GM20431 (cell line): ENCODE results near the gene ITPR1.

Experiments
- in situ Hi-C: fragments of 300-500 bp; cut with MseI, MboI; formaldehyde crosslinking; loops from one replicate; pipeline ENCODE4 v1.15.0; 2020; ENCODE audit warnings: low sequenced_read_pairs; ENCODE audit not compliant: unreplicated experiment

The ITPR1 gene

DNA sequence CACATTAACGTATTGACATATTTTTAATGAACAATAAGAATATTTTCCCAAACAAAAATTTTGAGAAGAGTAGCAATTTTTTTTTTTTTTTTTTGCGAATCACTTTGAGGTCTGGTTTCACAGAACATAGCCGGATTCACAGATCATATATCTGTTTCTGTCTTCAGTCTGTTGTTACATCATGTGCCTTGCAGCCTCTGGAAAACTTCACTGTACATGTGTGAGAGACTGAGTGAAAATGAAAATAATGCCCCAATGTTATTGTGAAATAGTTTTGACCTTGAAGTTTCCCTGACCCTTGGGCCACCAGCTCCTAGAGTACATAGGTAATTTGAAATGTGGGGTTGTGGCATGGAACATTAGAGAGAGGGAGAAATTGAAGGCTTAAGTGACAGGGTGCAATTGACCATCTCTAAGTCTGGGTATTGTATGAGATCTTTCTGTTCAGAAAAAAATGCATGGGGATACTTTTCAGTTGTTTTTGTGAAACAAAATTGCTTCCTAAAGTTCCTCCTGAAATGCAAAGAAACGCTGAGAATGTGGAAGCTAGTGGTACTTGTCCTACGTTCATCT, 14.0 kb downstream of the ITPR1 start:
- in situ Hi-C loops, result no loop called here

DNA sequence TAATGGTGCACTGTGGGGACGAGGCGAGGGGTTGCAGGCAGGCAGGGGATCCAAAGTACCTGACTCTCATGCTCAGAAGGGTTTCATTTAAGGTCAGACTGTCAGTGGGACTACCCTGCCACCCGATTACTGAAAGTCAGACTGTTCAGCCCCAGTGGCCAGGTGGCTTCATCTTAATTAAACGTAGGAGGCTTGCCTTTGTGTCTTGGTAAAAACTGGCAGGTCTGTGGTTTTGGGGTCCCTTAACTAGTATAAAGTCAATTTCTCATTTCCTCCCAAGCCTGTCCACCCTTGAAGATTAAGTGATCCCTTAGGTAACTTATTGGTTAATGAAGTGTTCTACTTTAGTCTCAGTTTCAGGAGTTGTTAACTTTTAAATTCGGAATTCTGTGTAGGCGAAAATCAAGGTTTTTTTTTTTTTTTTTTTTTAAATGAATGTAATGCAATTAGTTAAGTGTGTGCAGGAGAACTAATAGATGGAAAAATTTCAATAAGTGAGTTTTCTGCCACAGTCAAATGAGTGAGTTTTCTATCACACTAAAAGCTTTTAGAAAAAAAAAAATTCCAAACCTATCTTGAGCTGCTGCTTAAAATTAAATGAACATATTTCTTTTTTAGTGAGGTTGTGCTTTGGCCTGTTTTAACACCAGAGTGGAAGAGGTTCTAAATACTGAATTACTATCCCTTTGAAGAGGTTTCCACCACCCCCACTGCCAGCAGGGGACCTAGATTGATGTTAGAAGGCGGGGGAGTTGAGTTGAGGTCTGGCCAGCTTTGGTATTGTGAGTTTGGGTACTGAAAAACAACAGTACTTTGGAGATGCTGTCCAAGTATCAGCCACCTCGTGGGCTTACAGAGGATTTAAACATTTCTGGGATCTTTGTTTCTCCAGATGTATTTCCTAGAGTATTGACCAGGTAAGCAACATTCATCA, 15.2 kb downstream of the ITPR1 start:
- in situ Hi-C loops, result no loop called here

DNA sequence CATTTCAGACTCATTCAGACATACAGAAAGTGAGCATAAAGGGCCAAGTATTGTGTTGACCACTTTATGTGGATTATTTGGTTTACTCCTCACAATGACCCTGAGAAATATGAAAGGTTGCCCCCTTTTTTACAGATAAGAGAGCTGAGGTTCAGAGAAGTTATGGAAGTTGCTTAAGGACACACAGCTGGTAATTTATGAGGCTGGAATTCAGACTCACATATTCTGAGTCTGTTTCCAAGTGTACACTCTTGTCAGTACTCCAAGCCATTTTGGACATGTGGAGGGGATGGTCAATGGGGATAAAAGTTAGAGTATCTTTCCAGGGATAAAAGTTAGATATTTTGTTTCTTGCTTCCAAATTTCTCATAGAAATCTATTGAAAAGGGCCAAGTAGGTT, 15.9 kb downstream of the ITPR1 start:
- in situ Hi-C loops, result no loop called here

DNA sequence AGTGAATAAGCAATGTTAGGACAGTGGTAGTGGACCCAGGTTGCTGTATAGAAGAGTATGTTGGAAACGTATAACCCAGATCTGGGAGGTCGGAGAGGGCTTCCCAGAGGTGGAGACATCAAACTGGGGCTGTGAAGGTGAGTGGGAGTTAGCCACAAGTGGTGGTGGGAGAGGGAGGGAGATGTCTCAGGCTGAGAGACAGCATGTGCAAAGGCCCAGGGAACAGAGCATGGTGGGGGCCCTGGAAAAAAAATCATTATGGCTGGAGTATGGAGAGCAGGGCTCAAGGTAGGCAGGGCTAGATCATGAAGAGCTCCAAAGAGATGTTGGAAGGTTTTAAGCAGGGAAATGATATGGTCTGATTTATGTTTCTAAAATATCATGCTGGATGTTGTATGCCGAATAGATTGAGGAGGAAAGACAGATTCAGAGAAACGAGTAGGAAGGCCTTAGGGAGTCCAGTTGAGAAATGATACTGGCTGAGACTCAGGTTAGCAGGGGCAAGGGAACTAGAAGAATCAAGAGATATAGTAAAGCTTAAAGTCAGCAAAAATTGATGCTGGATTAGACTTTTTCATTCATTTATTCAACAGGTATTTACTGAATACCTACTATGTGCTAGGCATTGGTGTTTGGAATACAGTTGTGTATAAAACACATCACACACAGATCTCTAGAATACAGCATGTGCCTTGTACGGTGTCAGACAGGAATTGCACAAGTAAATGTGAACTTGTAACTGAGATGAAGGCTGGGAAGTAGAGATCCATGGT, 17.0 kb downstream of the ITPR1 start:
- in situ Hi-C loops, result no loop called here

DNA sequence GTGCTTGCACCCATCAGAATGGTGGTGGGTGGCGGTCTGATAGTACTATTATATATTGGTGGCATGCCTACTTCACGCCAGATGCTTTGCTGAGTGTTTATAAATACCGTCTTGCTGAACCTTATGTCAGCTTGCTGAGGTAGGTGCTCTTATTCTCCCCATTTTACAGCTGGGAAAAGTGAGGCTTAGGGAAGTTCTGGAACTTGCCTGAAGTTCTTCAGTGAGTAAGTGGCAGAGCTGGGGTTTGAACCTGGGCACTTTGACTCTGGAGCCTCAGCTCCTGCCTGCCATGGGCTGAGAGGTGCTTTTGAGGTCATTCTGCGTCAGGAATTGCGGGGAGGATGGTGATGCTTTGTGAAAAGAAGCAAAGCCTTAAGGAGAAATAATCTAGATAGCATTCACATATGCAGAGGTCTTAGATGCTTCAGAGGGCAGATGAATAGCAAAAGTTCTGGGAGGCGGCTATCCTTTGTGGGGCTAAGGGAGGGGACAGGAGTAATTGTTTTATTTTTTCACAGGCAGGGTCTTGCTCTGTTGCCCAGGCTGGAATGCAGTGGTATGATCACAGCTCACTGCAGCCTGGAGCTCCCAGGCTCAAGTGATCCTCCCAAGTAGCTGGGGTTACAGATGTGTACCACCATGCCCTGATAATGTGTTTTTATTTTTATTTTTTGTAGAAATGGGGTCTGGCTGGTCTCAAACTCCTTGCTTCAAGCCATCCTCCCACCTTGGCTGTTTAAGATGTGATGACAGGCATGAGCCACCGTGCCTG, 18.5 kb downstream of the ITPR1 start:
- in situ Hi-C loops, result no loop called here

DNA sequence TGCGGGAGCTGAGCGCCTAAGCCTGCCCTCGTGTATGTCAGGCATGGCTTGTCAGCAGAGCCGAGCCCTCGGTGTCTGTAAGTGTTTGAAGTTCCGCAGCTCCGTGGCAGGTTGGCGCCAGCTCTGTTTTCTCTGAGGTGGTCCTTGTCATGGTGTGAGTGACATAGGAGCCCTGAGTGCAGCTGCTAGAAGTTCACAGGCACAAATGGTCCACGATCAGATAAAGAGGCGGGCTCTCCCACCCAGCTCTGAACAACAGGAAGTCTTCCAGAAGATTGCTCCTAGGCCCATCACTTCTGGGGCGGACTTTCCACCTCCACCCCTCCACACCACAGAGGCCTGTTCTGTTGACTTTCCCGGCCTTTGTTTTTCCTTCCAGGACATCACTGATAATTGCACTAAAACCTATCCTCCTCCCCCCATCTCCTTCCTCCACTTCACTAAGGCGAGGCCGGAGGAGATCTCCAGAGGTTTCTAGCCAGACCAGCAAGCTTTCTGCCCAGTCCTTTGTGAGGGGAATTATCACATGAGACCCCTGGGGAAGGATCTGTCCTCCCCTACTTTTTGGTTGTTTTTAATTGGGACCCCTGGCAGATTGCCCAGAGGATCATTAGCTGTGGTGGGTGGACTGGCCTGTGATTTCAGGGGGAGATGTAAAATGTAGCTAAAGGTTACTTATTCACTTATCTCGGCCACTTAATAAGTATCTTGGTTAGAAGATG, 19.9 kb downstream of the ITPR1 start:
- in situ Hi-C loops, result no loop called here

DNA sequence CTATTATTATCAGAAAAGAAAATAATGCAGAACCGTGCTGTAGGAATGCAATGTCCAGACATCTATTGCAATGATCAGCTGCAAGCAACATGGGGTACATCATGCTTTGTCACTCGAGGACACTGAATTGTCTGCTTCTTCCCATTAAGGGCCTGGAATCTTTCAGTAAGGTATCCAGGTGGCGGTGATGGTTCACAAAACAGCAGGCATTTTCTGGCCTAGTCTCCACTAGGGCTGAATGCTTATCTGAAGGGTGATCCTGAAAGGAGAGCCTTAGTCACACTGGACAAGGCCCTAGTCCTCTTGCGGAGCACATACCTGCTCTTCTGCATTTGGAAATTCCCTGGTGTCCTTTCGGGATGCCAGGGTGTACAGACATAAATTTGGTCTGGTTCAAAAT, 21.2 kb downstream of the ITPR1 start:
- in situ Hi-C loops, result no loop called here

DNA sequence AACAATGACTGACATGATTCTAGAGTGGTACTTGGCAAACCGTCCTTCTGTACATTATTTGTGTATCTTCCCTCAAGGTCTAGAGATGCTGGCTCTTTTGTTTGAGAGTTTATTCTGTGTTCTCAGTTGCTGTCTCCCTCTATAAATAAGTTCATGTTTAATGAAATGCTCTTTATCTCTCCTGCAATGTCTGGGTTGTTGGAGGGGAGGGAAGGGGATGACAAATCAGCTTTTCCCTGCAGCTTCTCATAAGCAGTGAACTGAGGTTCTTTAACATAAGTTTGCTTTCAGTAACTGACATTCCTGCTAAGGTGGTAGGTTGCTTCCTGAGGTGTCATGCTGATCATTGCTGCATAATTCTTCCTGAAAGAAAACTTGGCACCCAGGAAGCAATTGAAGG, 21.8 kb downstream of the ITPR1 start:
- in situ Hi-C loops, result no loop called here

DNA sequence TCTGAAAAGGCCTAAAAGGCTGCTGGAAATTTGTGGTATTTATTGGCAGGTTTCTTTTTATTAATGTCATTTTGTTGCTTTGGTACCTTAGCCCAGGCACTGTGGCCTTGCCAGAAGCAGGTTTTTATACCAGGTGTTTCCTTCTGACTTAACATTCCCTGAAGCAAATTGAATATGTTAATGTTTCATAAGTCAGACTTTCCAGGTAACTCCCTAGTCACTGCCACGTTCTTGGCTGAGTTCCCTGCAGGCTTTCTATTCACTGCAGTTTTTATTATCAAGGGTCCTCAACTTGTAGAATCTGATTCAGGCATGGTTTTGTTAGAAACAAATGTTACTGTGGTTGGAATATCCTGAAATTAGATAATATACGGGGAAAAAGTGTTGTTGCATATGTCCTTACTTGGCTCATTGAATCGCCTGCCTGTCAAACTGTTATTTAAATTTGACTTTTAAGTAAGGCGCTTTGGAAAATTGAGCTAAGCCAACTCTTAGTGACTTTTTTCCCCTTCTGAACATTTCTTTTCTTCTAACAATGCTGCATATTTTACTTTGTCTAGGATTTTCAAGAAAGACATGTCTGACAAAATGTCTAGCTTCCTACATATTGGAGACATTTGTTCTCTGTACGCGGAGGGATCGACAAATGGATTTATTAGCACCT, 22.9 kb downstream of the ITPR1 start:
- in situ Hi-C loops, result no loop called here

DNA sequence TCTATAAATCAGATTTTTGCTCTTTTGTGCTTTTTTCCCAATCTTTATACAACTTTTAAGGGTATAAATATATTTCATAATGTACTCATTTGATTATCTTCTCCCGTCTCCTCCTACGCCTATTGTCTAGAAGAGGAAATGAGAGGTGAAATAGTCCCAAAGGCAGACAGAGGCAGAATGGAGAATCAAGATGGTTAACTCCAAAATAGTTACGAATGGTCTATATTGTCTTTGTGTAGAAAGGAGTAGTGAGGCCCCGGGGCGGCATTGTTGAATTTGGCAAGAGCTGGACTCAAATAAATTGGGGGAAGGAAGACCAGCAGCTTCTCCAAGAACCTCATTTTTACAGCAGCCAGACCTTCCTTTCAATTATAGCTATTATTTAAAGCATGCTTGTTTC, 23.9 kb downstream of the ITPR1 start:
- in situ Hi-C loops, result no loop called here

DNA sequence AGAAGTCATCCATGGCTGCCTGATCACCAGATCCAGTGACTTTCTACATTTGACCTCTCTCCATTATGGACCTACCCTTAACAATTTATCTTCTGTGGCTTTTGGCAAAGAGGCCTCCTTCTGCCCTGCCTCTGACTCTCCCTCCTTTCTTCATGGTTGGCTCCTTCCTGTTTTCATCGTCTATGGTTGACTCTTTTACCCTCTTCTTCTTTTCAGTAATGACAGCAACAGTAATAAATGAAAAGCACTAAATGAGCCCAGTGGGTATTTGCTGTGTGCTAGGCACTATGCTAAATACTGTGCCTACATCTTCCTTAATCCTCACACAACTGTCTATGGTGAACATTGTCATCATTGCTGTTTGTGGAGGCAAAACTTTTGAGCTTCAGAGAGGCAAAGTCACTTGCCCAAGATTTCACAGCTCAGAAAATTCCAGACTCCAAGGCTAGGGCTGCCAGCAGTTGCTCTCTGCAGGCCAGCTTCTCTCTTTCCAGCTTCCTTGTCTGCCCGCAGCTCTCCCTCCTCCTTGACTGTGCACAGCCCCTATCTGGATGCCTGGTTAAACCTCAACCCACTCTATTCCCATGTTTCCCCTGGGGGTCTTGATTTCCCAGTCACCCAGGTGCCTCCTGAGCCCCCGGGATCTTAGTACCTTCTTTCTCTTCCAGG, 24.6 kb downstream of the ITPR1 start:
- in situ Hi-C loops, result no loop called here

DNA sequence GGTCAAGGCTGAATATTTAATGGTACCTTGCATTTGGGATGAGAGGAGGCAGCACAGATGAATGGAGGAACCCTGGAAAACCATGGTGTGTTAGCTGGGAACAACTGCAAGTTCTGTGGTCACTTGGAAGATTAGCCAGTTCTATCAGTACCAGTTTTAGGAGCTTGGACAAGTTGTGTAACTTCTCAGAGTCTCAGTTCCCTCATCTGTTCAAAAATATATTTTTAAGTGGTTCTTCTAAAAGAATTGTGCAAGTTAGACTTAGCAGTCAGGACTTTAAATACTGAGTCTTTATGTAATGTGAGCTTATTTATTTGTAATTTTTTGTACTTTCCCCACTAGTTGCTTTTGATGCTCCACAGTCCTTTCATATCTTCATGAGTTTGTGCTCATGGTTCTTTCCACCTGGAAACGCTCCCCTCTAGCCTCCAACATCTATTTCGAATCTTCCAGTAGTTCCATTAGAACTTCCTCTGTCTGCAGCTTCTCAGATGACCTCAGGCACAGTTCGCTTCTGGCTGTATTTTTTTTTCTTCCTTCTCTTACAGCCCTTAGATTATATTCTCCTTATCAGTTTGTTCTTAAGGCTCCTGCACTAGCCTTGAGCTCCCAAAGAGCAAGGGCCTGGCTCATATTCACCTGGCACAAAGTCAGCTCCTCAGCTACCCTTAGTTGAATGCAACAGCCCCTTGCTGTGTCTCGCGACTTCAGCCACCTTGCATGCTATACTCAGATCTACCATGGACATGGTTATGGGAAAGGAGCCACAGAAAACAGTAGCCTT, 27.1 kb downstream of the ITPR1 start:
- in situ Hi-C loops, result no loop called here

DNA sequence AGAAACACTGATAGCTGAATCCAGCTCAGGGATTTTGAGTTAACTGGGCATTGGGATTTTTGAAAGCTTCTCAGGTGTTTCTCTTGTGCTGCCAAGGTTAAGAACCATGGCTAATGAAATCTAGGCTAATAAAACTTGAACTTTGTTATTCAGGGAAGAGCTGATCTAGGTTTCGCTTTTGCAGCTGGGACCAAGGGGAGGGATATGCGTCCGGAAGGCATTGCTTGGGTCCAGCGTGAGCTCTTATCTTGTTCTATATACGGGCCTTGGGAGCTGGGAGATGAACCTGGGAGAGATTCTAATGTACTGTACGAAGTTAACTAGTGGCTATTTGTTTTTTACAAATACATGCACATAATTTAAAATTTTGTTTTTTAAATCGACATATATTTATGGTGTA, 29.8 kb downstream of the ITPR1 start:
- in situ Hi-C loops, result no loop called here

DNA sequence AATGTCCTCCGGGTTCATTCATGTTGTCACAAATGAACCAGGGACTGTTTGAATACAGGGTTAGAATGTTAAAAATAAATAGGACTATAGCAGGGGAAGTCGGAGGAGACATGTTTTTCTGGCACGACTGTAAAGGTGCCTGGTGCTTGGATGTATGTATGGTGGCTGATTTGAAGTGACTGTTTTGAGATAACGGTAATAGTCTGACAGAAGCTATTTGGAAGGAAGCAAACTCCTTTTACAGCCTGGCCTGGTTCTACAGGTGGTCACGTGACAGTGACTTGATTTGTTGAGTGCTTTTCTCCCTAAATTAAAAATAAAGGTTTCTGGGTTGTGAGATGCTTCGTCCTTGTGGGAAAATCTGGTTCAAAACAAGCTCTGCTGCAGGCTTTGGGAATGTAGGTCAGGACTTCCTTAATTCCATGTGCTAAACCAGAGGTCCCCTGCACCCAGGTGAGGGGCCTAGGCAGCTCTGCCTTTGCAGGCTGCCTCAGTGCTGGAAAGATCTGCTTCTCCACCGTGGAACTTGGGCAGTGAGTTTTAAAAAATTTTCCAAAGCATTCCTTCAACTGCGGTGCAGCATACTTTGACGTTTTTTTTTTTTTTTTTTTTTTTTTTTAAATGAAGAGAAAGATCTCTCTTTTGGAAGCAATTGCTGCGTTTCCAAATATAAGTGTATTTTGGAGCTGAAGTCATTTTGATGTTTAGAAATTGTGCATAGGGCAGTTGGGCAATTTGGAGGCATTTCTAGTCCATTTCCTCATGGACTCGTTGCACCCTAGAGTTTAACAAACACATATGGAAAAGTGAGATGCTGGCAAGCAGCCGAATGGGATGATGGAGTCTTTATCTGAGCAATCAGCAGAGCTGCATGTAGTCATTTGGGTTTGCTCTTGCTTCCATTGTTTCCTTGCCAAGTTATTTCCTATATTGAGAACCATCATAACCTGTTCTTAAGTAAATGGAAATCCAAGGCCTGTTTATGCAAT, 30.9 kb downstream of the ITPR1 start:
- in situ Hi-C loops, result no loop called here

DNA sequence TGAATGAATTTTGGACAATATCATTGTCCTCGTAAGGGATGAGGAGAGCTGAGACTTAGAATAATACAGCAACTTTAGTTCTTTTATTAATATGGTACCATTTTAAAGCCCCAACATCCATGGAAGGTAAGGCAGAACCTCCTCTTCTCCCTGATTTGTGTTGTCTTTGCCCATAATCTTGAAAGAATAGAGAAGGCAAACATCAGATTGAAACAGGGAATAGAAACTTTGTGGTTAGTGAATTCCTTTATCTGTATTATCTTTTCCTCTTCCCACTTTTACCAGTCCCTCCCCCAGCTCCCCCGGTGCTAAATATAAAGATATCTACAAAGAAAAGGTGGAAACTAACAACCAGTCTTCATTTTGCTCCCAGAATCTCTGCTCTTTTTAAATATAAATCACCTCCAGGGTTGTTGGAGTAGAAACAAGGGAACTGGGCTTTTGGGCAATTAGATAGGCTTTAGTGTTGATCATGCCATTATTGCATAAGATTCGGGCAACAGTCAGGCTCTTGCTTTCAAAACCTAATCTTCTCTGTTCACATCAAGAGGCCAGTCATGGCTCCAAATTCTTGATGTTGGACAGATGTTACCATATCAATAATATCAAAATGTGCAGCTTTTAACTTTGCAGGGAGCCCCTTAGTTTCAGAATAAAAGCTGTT, 32.5 kb downstream of the ITPR1 start:
- in situ Hi-C loops, result no loop called here

DNA sequence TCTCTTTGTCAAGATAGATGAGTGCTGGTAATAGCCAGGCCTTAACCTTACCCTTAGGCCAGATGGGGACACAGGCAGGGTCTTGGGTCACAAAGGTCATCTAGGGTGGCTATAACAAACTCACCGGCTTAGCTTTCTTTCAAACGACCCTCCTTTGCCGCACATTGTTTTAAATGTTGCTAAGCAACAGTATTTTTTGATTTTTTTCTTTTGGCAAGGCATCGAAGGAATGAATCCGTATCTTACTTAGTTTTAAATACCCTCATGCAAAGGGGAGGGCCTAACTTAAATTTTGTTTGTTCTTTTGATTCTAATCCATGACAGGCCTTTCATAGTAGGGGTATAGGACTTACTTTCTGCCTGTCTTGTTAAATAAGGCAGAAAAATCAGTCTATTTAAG, 35.2 kb downstream of the ITPR1 start:
- in situ Hi-C loops, result no loop called here
